ENCODE results near the gene POU2F1.

POU2F1 gene

DNA sequence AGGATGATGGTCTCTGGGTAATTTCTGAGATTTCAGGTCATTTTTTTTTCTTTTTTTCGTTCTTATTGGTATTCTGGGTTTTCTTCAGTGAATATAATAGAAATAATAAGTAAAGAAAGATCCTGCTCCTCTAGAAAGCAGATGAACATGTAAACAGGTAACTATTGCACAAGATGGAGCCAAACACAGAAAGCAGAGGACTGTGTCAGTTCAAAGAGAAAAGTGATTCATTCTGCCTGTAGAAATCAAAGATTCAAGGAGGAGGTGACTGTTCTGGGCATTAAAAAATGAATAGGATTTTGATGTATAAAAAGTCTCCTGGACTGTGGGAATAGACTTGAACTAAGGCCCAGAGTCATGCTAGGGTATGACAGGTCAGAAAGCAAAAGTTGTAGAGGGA is 41.9 kb upstream of the POU2F1 start (continued):
- TF ChIP-seq ZNF280C (tag by site-specific recombination; IDR thresholded peaks at IDR 0.05): no peak
- no peak for TF ChIP-seq ZNF140 (tag by site-specific recombination; IDR thresholded peaks at IDR 0.05)

DNA sequence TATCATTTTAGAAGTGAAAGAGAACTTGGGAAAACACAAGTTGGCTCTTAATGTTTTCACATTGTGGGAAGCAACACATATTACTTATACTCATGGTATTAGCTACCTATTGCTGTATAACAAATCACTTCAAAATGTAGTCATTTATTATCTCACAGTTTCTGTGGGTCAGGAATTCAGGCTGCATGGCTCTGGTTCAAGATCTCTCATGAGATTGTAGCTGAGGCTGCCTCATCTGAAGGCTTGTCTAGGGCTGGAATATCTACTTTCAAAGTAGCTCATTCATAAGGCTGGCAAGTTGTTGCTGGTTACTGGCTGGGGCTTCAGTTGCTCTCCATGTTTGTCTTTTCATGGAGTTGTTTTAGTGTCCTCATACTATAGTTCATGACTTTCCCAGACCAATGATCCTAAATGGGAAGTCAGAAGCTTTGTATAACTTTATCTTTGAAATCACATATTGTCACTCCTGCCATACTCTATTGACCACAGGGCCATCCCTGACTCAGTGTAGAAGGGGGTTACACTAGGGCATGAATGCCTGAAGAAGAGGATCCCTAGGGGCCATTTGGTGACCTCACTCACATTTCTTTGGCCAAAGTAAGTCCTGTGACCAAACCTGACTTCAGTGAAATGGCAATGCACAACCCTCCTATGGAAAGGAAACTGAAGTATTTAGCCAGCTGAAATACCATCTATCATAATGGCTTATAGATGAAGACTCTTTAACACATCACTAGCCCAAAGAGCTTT is 37.9 kb upstream of the POU2F1 start:
- Histone ChIP-seq H3K36me3 (ENCODE audit: control insufficient read depth in 2 of 2, insufficient read depth in 1 of 2, low read length in 2 of 2) (no peaks in the 10 kb centered on the region), H3K4me3 (ENCODE audit: low read depth, low read length) (no peak overlapping the region), H3K4me1 (ENCODE audit: control insufficient read depth, insufficient read depth, low read length) (no peaks in the 10 kb centered on the region), H3K27ac (ENCODE audit: extremely low read depth, low read depth, low read length) (no peak overlapping the region), H3K9me3 (ENCODE audit: control insufficient read depth, insufficient read depth, low read depth, low read length) (no peaks in the 10 kb centered on the region)
- TF ChIP-seq ZNF350 (tag by site-specific recombination; IDR thresholded peaks at IDR 0.05) (no peak), ZNF26 (tag by site-specific recombination; IDR thresholded peaks at IDR 0.05) (no peak), ZNF121 (tag by site-specific recombination; IDR thresholded peaks at IDR 0.05) (no peak), ZNF529 (tag by site-specific recombination; IDR thresholded peaks at IDR 0.05; ENCODE audit: insufficient replicate concordance) (no peak), ZNF341 (tag by site-specific recombination; IDR thresholded peaks at IDR 0.05; ENCODE audit: low read depth) (no peak), ZNF626 (tag by site-specific recombination; IDR thresholded peaks at IDR 0.05) (no peak), ZNF19 (tag by site-specific recombination; IDR thresholded peaks at IDR 0.05; ENCODE audit: low read depth) (no peak), BCL11A (tag by site-specific recombination; IDR thresholded peaks at IDR 0.05; ENCODE audit: low read depth) (no peak), ZBTB1 (tag by site-specific recombination; IDR thresholded peaks at IDR 0.05) (no peak), ZNF280C (tag by site-specific recombination; IDR thresholded peaks at IDR 0.05) (no peak), ZNF544 (tag by site-specific recombination; IDR thresholded peaks at IDR 0.05) (no peak), ZNF701 (tag by site-specific recombination; IDR thresholded peaks at IDR 0.05) (no peak), GLI4 (tag by site-specific recombination; IDR thresholded peaks at IDR 0.05) (no peak), ZSCAN23 (tag by site-specific recombination; IDR thresholded peaks at IDR 0.05) (no peak), PRDM10 (tag by site-specific recombination; IDR thresholded peaks at IDR 0.05) (no peak), ZBTB17 (tag by site-specific recombination; IDR thresholded peaks at IDR 0.05) (no peak), ZBTB48 (tag by site-specific recombination; IDR thresholded peaks at IDR 0.05) (no peak)
- TF ChIP-seq, protein P1, sequence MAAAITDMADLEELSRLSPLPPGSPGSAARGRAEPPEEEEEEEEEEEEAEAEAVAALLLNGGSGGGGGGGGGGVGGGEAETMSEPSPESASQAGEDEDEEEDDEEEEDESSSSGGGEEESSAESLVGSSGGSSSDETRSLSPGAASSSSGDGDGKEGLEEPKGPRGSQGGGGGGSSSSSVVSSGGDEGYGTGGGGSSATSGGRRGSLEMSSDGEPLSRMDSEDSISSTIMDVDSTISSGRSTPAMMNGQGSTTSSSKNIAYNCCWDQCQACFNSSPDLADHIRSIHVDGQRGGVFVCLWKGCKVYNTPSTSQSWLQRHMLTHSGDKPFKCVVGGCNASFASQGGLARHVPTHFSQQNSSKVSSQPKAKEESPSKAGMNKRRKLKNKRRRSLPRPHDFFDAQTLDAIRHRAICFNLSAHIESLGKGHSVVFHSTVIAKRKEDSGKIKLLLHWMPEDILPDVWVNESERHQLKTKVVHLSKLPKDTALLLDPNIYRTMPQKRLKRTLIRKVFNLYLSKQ (tag by site-specific recombination; IDR thresholded peaks at IDR 0.05; ENCODE audit: borderline replicate concordance): no peak
- TF ChIP-seq, protein P2, sequence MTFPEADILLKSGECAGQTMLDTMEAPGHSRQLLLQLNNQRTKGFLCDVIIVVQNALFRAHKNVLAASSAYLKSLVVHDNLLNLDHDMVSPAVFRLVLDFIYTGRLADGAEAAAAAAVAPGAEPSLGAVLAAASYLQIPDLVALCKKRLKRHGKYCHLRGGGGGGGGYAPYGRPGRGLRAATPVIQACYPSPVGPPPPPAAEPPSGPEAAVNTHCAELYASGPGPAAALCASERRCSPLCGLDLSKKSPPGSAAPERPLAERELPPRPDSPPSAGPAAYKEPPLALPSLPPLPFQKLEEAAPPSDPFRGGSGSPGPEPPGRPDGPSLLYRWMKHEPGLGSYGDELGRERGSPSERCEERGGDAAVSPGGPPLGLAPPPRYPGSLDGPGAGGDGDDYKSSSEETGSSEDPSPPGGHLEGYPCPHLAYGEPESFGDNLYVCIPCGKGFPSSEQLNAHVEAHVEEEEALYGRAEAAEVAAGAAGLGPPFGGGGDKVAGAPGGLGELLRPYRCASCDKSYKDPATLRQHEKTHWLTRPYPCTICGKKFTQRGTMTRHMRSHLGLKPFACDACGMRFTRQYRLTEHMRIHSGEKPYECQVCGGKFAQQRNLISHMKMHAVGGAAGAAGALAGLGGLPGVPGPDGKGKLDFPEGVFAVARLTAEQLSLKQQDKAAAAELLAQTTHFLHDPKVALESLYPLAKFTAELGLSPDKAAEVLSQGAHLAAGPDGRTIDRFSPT (tag by site-specific recombination; IDR thresholded peaks at IDR 0.05): no peak
- ChIA-PET POLR2A (interaction anchor here (1.5 kb wide), 1 partner anchor 37 kb away, joined by 6 read pairs; the partner anchor contains the start of gene POU2F1), CTCF (no interaction called here)

All from HEK293 (cell line).